Measurements from ENCODE around the gene BTNL9. TPM values are rescaled to one million over a fixed set of nuclear protein-coding genes. Genes with fewer than 3 reads are reported as not detected.
"Not testable (repeated sequence)": the region's sequence is repeated elsewhere in the genome, so short reads cannot be mapped to it uniquely, and the experiment has no call there.

The BTNL9 gene
- total RNA-seq, 2 experiments from 2014 or later, result not detected

DNA sequence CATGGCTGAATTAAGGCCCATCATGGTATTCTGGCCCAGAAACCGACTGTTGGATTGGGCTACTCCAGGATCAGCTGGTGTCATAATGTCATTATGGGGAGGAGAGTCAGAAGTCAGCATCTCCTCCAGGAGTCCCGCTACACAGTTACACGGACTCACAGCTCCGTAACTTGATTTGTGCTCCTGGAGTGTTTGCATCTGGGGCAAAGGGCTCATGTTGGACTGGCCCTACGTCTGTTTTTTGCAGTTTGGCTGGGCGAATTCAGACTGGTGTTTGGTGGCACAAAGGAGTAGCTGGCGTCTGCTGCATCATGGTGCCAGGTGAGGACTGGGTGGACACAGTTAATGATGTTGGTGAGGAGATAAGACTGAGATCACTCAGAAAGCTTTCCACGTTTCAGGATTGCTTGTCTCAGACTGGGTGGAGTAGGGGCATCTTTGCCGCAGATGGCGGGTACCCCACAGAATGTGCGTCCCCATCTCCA, 59.6 kb downstream of the BTNL9 start:
- peaks cover 36% of the 10 kb centered on the region for H3K27me3 Mint-ChIP-seq (ENCODE audit: low read depth)
- no peaks in the 10 kb centered on the region for H3K9me3 Mint-ChIP-seq
- intact Hi-C loops (cut with micrococcal nuclease), result no loop called here
- H3K4me1 Mint-ChIP-seq (ENCODE audit: low read depth), result peaks cover 11% of the 10 kb centered on the region
- DNase-seq, result no peak
- H3K36me3 Mint-ChIP-seq (ENCODE audit: low read depth), result no peaks in the 10 kb centered on the region
- CTCF ChIA-PET, result interaction anchor here (0.6 to 1.0 kb wide), 2 partner anchors 184 to 315 kb away, joined by 3 read pairs; no protein-coding TSS in a partner anchor
- H3K4me3 Mint-ChIP-seq, result no peak overlapping the region
- no peak overlapping the region for H3K27ac Mint-ChIP-seq

DNA sequence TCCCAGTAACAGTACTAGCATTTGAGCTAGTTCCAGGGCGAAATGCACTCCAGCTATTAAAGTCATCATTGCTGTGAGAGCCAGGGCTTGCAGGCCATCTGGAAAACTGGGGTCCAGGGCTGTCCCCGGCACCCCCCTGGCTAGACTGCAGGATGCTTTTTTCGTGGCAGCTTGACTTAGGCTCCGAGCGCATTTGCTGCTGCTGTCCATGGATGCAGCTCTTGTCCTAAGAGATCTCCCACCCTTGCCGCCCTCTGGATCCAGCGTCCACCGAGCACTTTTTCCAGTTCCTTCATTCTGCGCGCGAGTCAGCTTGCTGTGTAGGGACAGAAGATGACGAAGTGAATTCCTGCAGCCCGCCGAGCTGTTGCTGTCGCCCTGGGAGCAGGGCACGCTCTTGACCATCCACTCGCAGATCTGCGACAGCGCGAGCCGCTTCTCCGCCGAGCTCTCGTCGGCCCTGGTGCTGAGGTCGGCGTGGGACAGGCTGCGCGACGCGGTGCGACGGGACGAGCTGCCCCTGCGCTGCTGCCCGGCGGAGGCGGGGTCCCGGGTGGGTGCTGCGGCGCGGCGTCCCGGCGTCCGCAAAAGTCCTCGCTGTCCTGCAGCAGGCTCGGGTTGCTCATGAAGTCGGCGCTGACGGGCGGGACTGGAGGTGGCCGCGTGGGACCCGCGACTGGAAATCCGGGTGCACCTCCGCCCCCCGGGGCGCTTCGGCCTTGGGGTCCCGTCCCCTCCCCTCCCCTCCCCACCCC, 60.2 kb downstream of the BTNL9 start:
- CTCF ChIA-PET, result interaction anchor here (1.0 kb wide), 1 partner anchor 316 kb away, joined by 3 read pairs; no protein-coding TSS in a partner anchor
- intact Hi-C loops (cut with micrococcal nuclease), result no loop called here
- Mint-ChIP-seq H3K9me3 (no peaks in the 10 kb centered on the region), H3K27ac (no peak overlapping the region), H3K4me3 (peak overlapping the region; percentile 38), H3K36me3 (ENCODE audit: low read depth) (no peaks in the 10 kb centered on the region), H3K27me3 (ENCODE audit: low read depth) (peaks cover 34% of the 10 kb centered on the region), H3K4me1 (ENCODE audit: low read depth) (peaks cover 11% of the 10 kb centered on the region)
- DNase-seq, result no peak

DNA sequence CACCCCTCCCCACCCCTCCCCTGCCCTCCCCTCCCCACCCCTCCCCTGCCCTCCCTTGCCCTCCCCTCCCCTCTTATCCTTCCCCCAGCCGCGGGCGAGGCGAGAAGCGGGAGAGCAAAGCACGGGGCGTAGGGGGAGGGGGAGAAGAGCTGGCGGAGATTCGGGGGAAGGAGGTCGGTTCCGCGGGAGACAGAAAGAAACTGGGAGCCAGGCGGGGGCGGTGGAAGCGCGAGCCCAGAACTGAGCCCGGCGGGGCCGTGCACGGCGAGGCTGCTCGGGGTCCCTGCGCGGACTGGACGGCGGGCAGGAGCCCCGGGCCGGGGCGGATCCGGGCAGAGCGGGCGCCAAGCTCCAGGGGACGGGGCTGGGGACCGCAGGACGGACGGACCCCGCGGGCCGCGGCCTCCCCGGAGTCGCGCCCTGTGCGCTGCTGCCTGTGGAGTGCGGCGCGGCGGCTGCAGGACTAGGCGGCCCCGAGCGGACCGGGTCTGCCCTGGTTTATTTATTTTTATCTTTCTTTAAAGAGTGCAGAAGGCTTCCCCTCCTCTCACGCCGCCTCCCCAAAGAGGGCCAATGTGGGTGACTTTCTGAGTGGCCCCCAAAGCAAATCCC, 61.1 kb downstream of the BTNL9 start:
- H3K36me3 Mint-ChIP-seq (ENCODE audit: low read depth); CTCF ChIA-PET: not testable (repeated sequence)
- H3K4me1 Mint-ChIP-seq (ENCODE audit: low read depth), result peaks cover 11% of the 10 kb centered on the region

DNA sequence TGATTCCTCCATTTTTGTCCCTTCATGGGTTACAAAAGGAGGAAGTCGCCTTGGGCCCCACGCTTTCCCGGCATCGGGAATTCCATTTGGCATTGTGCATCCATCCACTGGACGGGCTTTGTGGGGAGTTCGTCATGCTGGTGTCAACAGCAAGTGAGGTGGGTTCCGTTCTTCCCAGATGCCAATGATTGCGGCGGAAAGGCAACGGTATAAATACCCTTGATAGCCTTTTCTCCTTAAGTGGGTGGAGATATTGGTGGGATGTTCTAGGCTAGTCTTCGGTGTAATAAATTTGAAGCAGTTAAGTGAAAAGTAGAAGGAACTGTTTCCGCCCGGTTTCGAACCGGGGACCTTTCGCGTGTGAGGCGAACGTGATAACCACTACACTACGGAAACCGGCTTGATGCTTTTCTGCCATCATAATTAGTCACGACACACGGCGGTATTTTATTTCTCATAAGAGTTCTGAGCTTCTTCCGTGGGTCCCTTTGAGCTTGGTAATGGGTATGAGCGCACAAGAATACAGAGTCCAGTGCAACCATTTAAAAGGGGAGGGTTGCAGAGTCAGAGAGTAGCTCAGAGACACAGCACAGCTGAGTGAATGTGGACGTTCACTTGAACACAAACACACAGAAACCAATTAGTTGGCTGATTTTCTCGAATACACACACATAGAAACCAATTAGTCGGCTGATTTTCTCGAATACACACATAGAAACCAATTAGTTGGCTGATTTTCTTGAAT, 62.0 kb downstream of the BTNL9 start:
- peaks cover 11% of the 10 kb centered on the region for H3K4me1 Mint-ChIP-seq (ENCODE audit: low read depth)
- intact Hi-C loops (cut with micrococcal nuclease), result not testable (repeated sequence)

More for the DNA sequence above, 61.1 kb downstream of the BTNL9 start:
- H3K4me3 Mint-ChIP-seq; H3K9me3 Mint-ChIP-seq; DNase-seq; intact Hi-C loops (cut with micrococcal nuclease); H3K27ac Mint-ChIP-seq: not testable (repeated sequence)
- H3K27me3 Mint-ChIP-seq (ENCODE audit: low read depth), result peaks cover 37% of the 10 kb centered on the region

DNA sequence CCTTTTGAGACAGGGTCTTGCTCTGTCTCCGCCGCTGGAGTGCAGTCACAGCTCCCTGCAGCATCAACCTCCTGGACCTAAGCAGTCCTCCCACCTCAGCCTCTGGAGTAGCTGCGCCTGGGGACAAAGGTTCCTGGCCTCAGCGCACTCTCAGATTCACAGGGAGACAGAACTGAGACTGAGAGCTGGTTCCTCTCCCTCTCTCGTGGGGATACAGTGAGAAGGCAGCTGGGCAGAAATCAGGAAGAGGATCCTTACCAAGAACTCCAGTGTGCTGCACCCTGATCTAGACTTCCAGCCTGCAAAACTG, 64.1 kb downstream of the BTNL9 start:
- H3K36me3 Mint-ChIP-seq (ENCODE audit: low read depth); H3K27ac Mint-ChIP-seq; H3K9me3 Mint-ChIP-seq; DNase-seq; intact Hi-C loops (cut with micrococcal nuclease); CTCF ChIA-PET: not testable (repeated sequence)
- Mint-ChIP-seq H3K4me3 (peak overlapping the region; percentile 72), H3K27me3 (ENCODE audit: low read depth) (peaks cover 53% of the 10 kb centered on the region), H3K4me1 (ENCODE audit: low read depth) (peaks cover 11% of the 10 kb centered on the region)

More for the DNA sequence above, 62.0 kb downstream of the BTNL9 start:
- H3K27ac Mint-ChIP-seq; DNase-seq; H3K9me3 Mint-ChIP-seq; H3K4me3 Mint-ChIP-seq; H3K36me3 Mint-ChIP-seq (ENCODE audit: low read depth); CTCF ChIA-PET: not testable (repeated sequence)
- peaks cover 42% of the 10 kb centered on the region for H3K27me3 Mint-ChIP-seq (ENCODE audit: low read depth)

DNA sequence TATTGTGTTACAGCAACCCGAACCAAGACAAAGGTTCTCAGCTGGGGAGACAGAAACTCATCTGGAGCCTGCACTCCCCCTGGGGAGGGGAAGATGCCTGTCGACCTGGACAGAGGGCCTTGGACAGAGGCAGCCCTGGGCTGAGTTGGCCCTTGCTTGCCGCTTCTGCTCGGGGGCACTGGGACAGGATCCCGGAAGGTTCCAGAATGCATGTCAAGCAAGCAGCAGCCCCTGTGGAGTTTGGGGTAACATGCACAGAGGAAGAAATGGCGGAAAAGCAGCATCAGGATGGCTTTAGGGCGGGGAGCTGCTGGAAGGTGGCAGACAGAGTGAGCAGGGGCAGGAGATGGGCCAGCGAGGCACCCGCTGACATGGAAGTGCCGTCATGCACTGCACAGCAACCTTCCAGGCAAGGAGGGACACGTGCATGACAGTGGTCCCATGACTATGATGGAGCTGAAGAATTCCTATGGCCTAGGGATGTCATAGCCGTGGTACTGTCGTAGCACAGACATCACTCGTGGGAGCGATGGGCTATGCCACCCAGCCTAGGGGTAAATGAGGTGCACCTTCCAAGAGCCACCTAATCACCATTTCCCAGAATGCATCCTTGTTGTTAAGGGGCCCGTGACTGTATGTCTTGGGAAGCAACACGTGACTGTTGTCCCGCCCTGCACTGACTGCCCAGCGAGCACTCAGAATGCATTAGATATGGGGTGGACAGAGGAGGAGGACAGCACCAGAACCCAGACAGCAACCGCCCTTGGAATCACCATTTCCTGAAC, 64.7 kb downstream of the BTNL9 start:
- H3K9me3 Mint-ChIP-seq; H3K36me3 Mint-ChIP-seq (ENCODE audit: low read depth); DNase-seq; H3K4me3 Mint-ChIP-seq; H3K27ac Mint-ChIP-seq; H3K4me1 Mint-ChIP-seq (ENCODE audit: low read depth); intact Hi-C loops (cut with micrococcal nuclease): not testable (repeated sequence)
- CTCF ChIA-PET, result interaction anchor here (0.7 kb wide), 1 partner anchor 947 kb away, joined by 4 read pairs; no protein-coding TSS in a partner anchor
- H3K27me3 Mint-ChIP-seq (ENCODE audit: low read depth), result peaks cover 53% of the 10 kb centered on the region

DNA sequence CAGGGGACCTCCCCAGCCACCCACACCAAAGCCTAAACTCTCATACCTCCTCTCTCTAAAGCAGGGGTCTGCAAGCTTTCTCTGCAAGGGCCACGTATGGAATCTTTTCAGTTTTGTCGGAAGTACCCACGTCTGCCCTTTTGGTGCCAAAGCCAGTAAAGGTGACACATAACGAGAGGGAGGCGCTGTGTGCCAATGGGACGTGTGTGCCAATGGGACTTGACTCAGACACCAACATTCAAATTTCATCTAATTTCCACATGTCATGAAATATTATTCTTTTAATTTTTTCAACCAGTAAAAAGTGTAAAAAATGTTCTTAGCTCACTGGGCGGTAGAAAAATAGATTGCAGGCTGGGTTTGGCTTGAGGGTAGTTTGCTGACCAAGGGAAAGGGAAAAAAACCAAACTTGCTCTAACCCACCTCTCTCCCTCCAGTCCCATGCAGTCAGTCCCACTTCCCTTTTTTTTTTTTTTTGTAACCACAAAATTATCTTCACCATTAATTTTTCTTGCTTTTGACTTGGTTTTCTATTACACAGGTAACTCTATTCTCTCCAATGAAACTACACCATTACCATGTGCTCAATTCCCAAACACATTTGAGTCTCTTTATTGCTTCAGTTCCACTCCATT, 65.4 kb downstream of the BTNL9 start:
- Mint-ChIP-seq H3K36me3 (ENCODE audit: low read depth) (no peaks in the 10 kb centered on the region), H3K27me3 (ENCODE audit: low read depth) (peaks cover 53% of the 10 kb centered on the region), H3K4me3 (no peak overlapping the region), H3K9me3 (no peaks in the 10 kb centered on the region), H3K27ac (no peak overlapping the region), H3K4me1 (ENCODE audit: low read depth) (peaks cover 5% of the 10 kb centered on the region)
- CTCF ChIA-PET, result interaction anchor here (0.7 kb wide), 1 partner anchor 948 kb away, joined by 4 read pairs; no protein-coding TSS in a partner anchor
- DNase-seq, result no peak
- intact Hi-C loops (cut with micrococcal nuclease), result no loop called here

DNA sequence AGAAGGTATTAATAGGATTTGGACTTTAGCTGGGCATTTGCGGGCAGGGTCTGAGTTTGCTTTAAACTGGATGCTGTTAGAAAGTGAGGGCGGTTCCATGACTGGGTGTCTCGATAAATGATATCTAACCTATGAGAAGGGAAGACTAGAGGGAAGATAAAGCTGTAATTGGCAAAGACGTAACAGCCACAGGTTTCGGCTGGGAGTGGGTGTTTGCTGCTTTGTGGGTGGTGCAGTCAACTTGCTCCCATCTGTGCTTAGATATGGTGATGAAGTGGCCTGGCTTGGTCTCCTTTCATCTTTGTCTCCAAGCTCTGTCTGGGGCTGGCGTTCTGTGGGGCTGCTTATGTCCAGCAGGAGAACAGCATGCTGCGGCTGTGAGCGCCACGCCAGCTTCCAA, 67.6 kb downstream of the BTNL9 start:
- intact Hi-C loops (cut with micrococcal nuclease), result no loop called here
- no peak for DNase-seq
- Mint-ChIP-seq H3K9me3 (no peaks in the 10 kb centered on the region), H3K27me3 (ENCODE audit: low read depth) (peaks cover 66% of the 10 kb centered on the region), H3K4me1 (ENCODE audit: low read depth) (peaks cover 5% of the 10 kb centered on the region), H3K4me3 (no peak overlapping the region), H3K36me3 (ENCODE audit: low read depth) (no peaks in the 10 kb centered on the region), H3K27ac (no peak overlapping the region)
- CTCF ChIA-PET, result interaction anchor here (0.6 kb wide), 2 partner anchors 27 to 361 kb away, joined by 4 read pairs; no protein-coding TSS in a partner anchor

DNA sequence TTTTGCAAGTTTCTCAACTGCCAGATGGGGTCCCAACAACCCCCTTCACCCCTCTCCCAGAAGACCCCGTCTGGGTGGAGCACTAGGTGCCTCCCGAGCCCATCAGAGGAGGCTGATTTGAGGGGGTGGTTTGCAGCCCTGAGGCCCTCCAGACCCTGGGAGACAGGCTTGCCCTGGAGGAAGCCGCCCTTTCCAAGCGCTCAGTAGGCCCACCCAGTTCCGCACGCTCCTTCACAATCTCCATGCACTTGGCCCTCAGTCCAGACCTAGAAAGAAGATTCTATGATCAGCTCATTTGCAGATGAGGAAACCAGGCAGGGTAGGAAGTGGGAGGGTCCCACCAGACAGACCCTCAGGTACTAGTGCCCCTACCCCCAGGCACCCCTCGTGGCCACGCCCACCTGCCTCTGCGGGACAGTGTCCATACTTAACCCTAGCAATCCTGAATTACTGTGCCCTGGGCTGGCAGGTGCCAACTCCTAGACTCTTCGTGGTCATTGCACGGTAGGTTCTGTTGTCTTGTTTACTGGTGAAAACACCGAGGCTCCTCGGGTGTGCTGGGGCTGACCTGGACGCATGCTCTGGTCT, 68.6 kb downstream of the BTNL9 start:
- H3K27me3 Mint-ChIP-seq (ENCODE audit: low read depth), result peaks cover 64% of the 10 kb centered on the region
- H3K27ac Mint-ChIP-seq, result no peak overlapping the region
- no peak overlapping the region for H3K4me3 Mint-ChIP-seq
- intact Hi-C loops (cut with micrococcal nuclease), result no loop called here
- CTCF ChIA-PET, result interaction anchor here (0.6 kb wide), 1 partner anchor 362 kb away, joined by 4 read pairs; no protein-coding TSS in a partner anchor
- H3K4me1 Mint-ChIP-seq (ENCODE audit: low read depth), result peaks cover 5% of the 10 kb centered on the region
- H3K36me3 Mint-ChIP-seq (ENCODE audit: low read depth), result no peaks in the 10 kb centered on the region
- H3K9me3 Mint-ChIP-seq, result peaks cover 1% of the 10 kb centered on the region
- DNase-seq, result no peak

DNA sequence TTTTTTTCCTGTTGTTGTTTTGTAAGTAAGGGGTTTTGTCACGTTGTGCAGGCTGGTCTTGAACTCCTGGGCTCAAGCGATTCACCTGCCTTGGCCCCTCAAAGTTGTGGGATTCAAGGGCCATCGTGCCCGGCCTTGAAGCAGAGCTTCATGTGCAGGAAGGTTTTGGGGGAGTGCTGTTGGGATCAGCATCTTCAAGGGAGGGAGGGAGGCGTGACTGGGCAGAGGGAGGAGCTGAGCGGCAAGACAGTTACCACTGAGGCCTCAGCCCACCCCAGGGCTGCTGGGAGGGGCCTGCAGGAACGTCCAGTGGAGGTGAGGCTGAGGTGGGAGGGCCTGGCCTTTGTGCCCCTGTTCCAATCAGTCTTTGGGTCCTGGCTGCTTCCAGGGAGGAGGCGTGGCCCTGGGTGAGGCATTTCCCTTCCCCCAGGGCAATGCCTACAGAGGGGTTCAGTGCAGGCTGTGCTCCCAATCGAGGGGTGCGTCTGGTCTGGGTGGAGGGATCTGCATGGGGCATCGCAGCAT, 69.5 kb downstream of the BTNL9 start:
- CTCF ChIA-PET, result no interaction called here
- intact Hi-C loops (cut with micrococcal nuclease), result no loop called here
- H3K27me3 Mint-ChIP-seq (ENCODE audit: low read depth), result peaks cover 66% of the 10 kb centered on the region
- no peaks in the 10 kb centered on the region for H3K4me1 Mint-ChIP-seq (ENCODE audit: low read depth)
- peaks cover 7% of the 10 kb centered on the region for H3K9me3 Mint-ChIP-seq
- DNase-seq, result no peak
- H3K4me3 Mint-ChIP-seq, result no peak overlapping the region
- H3K36me3 Mint-ChIP-seq (ENCODE audit: low read depth), result no peaks in the 10 kb centered on the region
- H3K27ac Mint-ChIP-seq, result no peak overlapping the region

DNA sequence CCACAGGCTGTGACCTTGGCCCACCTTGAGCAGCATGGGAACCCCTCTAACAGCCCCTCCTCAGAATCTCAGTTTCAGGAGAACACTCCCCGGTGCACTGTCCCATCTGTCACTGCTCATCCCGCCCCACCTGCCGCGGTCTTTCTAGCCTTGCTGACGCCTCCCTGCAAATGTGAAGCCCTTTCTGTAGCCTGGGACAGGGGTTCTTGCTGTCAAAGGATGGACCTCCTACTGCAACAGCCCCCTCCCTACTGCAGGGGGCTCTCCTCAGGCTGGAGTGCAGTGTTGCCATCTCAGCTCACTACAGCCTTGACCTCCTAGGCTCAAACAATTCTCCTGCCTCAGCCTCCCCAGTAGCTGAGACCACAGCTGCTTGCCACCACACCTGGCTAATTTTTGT, 70.9 kb downstream of the BTNL9 start:
- CTCF ChIA-PET, result no interaction called here
- H3K4me3 Mint-ChIP-seq, result no peak overlapping the region

More for the DNA sequence above, 70.9 kb downstream of the BTNL9 start:
- Mint-ChIP-seq H3K27ac (no peak overlapping the region), H3K27me3 (ENCODE audit: low read depth) (peaks cover 70% of the 10 kb centered on the region), H3K9me3 (peaks cover 7% of the 10 kb centered on the region), H3K4me1 (ENCODE audit: low read depth) (peaks cover 4% of the 10 kb centered on the region), H3K36me3 (ENCODE audit: low read depth) (no peaks in the 10 kb centered on the region)
- no peak for DNase-seq
- intact Hi-C loops (cut with micrococcal nuclease), result no loop called here

All from activated naive CD4-positive, alpha-beta T cell treated with anti-CD3 and anti-CD28 coated beads for 36 hours (primary cell).